Measurements from ENCODE around the gene DLG2. TPM values are rescaled to one million over a fixed set of nuclear protein-coding genes. Genes with fewer than 3 reads are reported as not detected.
"Not testable (repeated sequence)": the region's sequence is repeated elsewhere in the genome, so short reads cannot be mapped to it uniquely, and the experiment has no call there.

The DLG2 gene
- total RNA-seq, 4 donors from 2014 or later = 11.0 to 34.2 (median 19.8) TPM

DNA sequence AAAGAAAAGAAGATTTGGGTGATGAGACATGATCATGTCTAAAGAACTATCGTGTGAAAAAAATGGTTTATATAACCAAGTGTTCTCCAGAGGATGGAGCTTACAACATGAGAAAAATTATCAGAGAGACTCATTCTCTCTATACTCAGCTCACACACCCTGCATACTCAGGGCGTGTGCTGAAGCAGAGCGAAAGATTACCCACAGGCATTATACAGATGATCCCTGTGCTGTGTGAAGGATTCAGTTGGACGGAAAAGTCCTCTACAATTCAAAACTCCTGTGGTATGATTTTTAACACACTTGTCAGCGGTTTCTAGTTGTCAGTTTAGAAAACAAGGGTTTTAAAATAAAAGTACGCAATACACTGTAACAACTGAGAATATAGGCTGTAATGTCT is 267.3 kb downstream of the DLG2 start:
- H3K27me3 ChIP-seq = no peaks in the 10 kb centered on the region
- H3K9me3 ChIP-seq = no peaks in the 10 kb centered on the region
- H3K27ac ChIP-seq = no peak overlapping the region
- WGBS, 2 donors (ENCODE audit: low coverage in 1 of 2) = 89 to 91% methylated on average over 6 of the region's 6 CpGs
- H3K4me1 ChIP-seq = no peaks in the 10 kb centered on the region
- TF ChIP-seq POLR2A (IDR thresholded peaks at IDR 0.05) = no peak
- TF ChIP-seq, protein P1, sequence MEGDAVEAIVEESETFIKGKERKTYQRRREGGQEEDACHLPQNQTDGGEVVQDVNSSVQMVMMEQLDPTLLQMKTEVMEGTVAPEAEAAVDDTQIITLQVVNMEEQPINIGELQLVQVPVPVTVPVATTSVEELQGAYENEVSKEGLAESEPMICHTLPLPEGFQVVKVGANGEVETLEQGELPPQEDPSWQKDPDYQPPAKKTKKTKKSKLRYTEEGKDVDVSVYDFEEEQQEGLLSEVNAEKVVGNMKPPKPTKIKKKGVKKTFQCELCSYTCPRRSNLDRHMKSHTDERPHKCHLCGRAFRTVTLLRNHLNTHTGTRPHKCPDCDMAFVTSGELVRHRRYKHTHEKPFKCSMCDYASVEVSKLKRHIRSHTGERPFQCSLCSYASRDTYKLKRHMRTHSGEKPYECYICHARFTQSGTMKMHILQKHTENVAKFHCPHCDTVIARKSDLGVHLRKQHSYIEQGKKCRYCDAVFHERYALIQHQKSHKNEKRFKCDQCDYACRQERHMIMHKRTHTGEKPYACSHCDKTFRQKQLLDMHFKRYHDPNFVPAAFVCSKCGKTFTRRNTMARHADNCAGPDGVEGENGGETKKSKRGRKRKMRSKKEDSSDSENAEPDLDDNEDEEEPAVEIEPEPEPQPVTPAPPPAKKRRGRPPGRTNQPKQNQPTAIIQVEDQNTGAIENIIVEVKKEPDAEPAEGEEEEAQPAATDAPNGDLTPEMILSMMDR (IDR thresholded peaks at IDR 0.05) = no peak
- no peak for TF ChIP-seq EP300 (IDR thresholded peaks at IDR 0.05)
- no peak for TF ChIP-seq POLR2AphosphoS5 (IDR thresholded peaks at IDR 0.05)
- no peak for ATAC-seq
- no peaks in the 10 kb centered on the region for H3K36me3 ChIP-seq
- no peak overlapping the region for H3K4me3 ChIP-seq

GRCh38 chr11:85355921-85356320 is 271.2 kb downstream of the DLG2 start:
- no peaks in the 10 kb centered on the region for H3K4me1 ChIP-seq
- H3K36me3 ChIP-seq = no peaks in the 10 kb centered on the region
- H3K27me3 ChIP-seq = no peaks in the 10 kb centered on the region
- no peak for ATAC-seq
- H3K9me3 ChIP-seq = peaks cover 0 to 4% (median 0%) of the 10 kb centered on the region in 3 donors
- TF ChIP-seq POLR2AphosphoS5 (IDR thresholded peaks at IDR 0.05) = no peak
- TF ChIP-seq EP300 (IDR thresholded peaks at IDR 0.05) = no peak
- TF ChIP-seq POLR2A (IDR thresholded peaks at IDR 0.05) = no peak
- TF ChIP-seq, protein P1 (IDR thresholded peaks at IDR 0.05) = no peak
- no peak overlapping the region for H3K27ac ChIP-seq
- no peak overlapping the region for H3K4me3 ChIP-seq

DNA sequence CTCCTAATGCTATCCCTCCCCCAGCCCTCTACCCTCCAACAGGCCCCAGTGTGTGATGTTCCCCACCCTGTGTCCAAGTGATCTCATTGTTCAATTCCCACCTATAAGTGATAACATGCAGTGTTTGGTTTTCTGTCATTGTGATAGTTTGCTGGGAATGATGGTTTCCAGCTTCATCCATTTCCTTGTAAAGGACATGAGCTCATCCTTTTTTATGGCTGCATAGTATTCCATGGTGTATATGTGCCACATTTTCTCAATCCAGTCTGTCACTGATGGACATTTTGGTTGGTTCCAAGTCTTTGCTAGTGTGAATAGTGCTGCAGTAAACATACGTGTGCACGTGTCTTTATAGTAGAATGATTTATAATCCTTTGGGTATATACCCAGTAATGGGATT is 277.6 kb downstream of the DLG2 start:
- H3K36me3 ChIP-seq, H3K27ac ChIP-seq, ATAC-seq, H3K4me1 ChIP-seq, H3K27me3 ChIP-seq, H3K4me3 ChIP-seq: not testable (repeated sequence)
- peaks cover 0 to 14% (median 0%) of the 10 kb centered on the region in 3 donors for H3K9me3 ChIP-seq
- WGBS, 2 donors (ENCODE audit: low coverage in 1 of 2) = 93 to 100% methylated on average over 2 of the region's 2 CpGs

DNA sequence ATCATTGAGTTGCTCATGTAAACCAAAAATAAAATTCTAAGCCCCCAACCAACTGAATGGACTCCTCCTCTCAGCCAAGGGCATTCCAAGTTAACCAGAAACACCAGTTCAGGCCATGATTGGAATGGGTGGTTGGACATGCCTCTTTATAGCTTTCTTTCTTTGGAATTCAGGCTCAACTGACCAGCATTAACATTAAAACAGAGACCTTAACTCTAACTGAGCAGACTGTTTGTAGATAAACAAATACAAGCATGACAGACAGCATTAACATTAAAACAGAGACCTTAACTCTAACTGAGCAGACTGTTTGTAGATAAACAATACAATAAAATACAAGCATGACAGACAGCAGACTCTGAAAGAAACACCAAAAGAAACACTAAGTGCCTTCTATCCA is 278.2 kb downstream of the DLG2 start:
- Histone ChIP-seq H3K4me1 (no peaks in the 10 kb centered on the region), H3K9me3 (peaks cover 0 to 14% (median 0%) of the 10 kb centered on the region in 3 donors), H3K27ac (no peak overlapping the region), H3K36me3 (no peaks in the 10 kb centered on the region), H3K27me3 (no peaks in the 10 kb centered on the region), H3K4me3 (no peak overlapping the region)
- no peak for ATAC-seq
- TF ChIP-seq POLR2AphosphoS5 (IDR thresholded peaks at IDR 0.05) (no peak), EP300 (IDR thresholded peaks at IDR 0.05) (no peak), POLR2A (IDR thresholded peaks at IDR 0.05) (no peak)
- TF ChIP-seq, protein P1 (IDR thresholded peaks at IDR 0.05) = no peak

GRCh38 chr11:85347291-85347690 is 279.9 kb downstream of the DLG2 start:
- ATAC-seq = no peak
- Histone ChIP-seq H3K27me3 (no peaks in the 10 kb centered on the region), H3K36me3 (no peaks in the 10 kb centered on the region), H3K9me3 (peaks cover 0 to 11% (median 0%) of the 10 kb centered on the region in 3 donors), H3K4me1 (no peaks in the 10 kb centered on the region), H3K27ac (no peak overlapping the region), H3K4me3 (no peak overlapping the region)
- WGBS, 2 donors (ENCODE audit: low coverage in 1 of 2) = 50 to 63% methylated on average over 1 of the region's 1 CpG
- TF ChIP-seq EP300 (IDR thresholded peaks at IDR 0.05) (no peak), POLR2A (IDR thresholded peaks at IDR 0.05) (no peak), POLR2AphosphoS5 (IDR thresholded peaks at IDR 0.05) (no peak)
- TF ChIP-seq, protein P1 (IDR thresholded peaks at IDR 0.05) = no peak

- no peak for ATAC-seq
- Histone ChIP-seq H3K27ac (no peak overlapping the region), H3K4me1 (no peaks in the 10 kb centered on the region), H3K4me3 (no peak overlapping the region), H3K9me3 (peaks cover 0 to 16% (median 0%) of the 10 kb centered on the region in 3 donors), H3K27me3 (no peaks in the 10 kb centered on the region), H3K36me3 (no peaks in the 10 kb centered on the region)
- TF ChIP-seq EP300 (IDR thresholded peaks at IDR 0.05) (no peak), POLR2AphosphoS5 (IDR thresholded peaks at IDR 0.05) (no peak), POLR2A (IDR thresholded peaks at IDR 0.05) (no peak)
- TF ChIP-seq, protein P1 (IDR thresholded peaks at IDR 0.05) = no peak
- WGBS, 2 donors (ENCODE audit: low coverage in 1 of 2) = 86 to 98% methylated on average over 5 to 6 of the region's 6 CpGs
Measured at GRCh38 chr11:85346484-85346883, 280.7 kb downstream of the DLG2 start.

DNA sequence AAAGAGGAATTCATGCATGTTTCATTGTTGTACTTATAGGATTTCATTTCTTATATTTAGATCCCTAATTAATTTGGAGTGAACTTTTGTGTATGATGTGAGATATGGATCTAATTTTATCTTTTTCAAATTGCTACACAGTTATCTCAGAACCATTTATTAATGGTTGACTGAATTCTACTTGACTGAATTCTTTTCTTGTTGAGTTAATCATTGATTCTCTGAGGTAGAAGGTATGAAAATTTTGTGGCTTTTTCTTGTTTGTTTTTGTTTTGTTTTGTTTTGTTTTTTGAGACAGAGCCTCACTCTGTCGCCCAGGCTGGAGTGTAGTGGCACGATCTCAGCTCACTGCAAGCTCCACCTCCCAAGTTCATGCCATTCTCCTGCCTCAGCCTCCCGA is 286.3 kb downstream of the DLG2 start:
- ATAC-seq, H3K4me3 ChIP-seq, H3K27ac ChIP-seq, H3K4me1 ChIP-seq, H3K36me3 ChIP-seq, H3K27me3 ChIP-seq: not testable (repeated sequence)
- peaks cover 0 to 42% (median 0%) of the 10 kb centered on the region in 3 donors for H3K9me3 ChIP-seq
- WGBS, 2 donors (ENCODE audit: low coverage in 1 of 2) = 80 to 87% methylated on average over 1 to 3 of the region's 3 CpGs
